Measurements from ENCODE around the gene MYCBPAP. TPM values are rescaled to one million over a fixed set of nuclear protein-coding genes. Genes with fewer than 3 reads are reported as not detected.
A peak's percentile ranks its signal among the peaks of the same experiment; 100 is the strongest.

MYCBPAP gene
- total RNA-seq, 1 experiment from 2014 or later: 1.9 TPM

GRCh38 chr17:50459756-50460155 lies 48.5 kb upstream of the MYCBPAP start:
- ATAC-seq (no peak), DNase-seq (no peak)
- Histone ChIP-seq H3K79me2 (ENCODE audit: low read length) (no peaks in the 10 kb centered on the region), H3K36me3 (ENCODE audit: low read depth, low read length) (no peaks in the 10 kb centered on the region), H3K4me3 (ENCODE audit: low read length) (no peak overlapping the region), H3K27ac (ENCODE audit: low read length) (peak overlapping the region; percentile 38), H3K27me3 (ENCODE audit: low read length) (no peaks in the 10 kb centered on the region), H4K20me1 (ENCODE audit: low read length) (no peaks in the 10 kb centered on the region), H3K9ac (ENCODE audit: low read length) (no peak overlapping the region), H3K9me3 (ENCODE audit: low read length) (no peaks in the 10 kb centered on the region), H3K4me2 (ENCODE audit: low read length) (peak overlapping the region; percentile 39), H3F3A (ENCODE audit: low read length, unreplicated experiment) (no peaks in the 10 kb centered on the region), H2AFZ (ENCODE audit: low read length) (no peak overlapping the region), H3K9me2 (replicated peaks; ENCODE audit: low read length) (no peaks in the 10 kb centered on the region), H3K4me1 (ENCODE audit: insufficient read depth, low read length) (peaks cover 30% of the 10 kb centered on the region)
- TF ChIP-seq CTCF (conservative IDR thresholded peaks at IDR 0.05; ENCODE audit: low read depth, low read length): no peak
- TF ChIP-seq EZH2phosphoT487 (IDR thresholded peaks at IDR 0.05; ENCODE audit: borderline replicate concordance, low read length): no peak
- CTCF ChIA-PET: no interaction called here
- BruUV-seq (replicated peaks): no TSS peak
- POLR2A ChIA-PET (ENCODE audit: unreplicated experiment): no interaction called here
- intact Hi-C loops (cut with micrococcal nuclease): loop anchor here (1.0 to 5.0 kb wide), 2 partner anchors 37 to 62 kb away; partner anchors contain the start of gene LRRC59

GRCh38 chr17:50460831-50461526 lies 47.3 kb upstream of the MYCBPAP start:
- ATAC-seq: no peak
- H3K79me2 ChIP-seq (ENCODE audit: low read length): no peaks in the 10 kb centered on the region
- no TSS peak for BruUV-seq (replicated peaks)
- no peaks in the 10 kb centered on the region for H3K36me3 ChIP-seq (ENCODE audit: low read depth, low read length)
- H3K4me1 ChIP-seq (ENCODE audit: insufficient read depth, low read length): peaks cover 23% of the 10 kb centered on the region
- TF ChIP-seq EZH2phosphoT487 (IDR thresholded peaks at IDR 0.05; ENCODE audit: borderline replicate concordance, low read length): no peak
- TF ChIP-seq EZH2 (IDR thresholded peaks at IDR 0.05; ENCODE audit: low read length, unreplicated experiment): no peak
- TF ChIP-seq CTCF (conservative IDR thresholded peaks at IDR 0.05; ENCODE audit: low read depth, low read length): no peak
- no peaks in the 10 kb centered on the region for H3K9me2 ChIP-seq (replicated peaks; ENCODE audit: low read length)
- H3K27ac ChIP-seq (ENCODE audit: low read length): no peak overlapping the region
- no peaks in the 10 kb centered on the region for H3F3A ChIP-seq (ENCODE audit: low read length, unreplicated experiment)
- POLR2A ChIA-PET (ENCODE audit: unreplicated experiment): no interaction called here
- H3K4me3 ChIP-seq (ENCODE audit: low read length): no peak overlapping the region
- no peak overlapping the region for H3K9ac ChIP-seq (ENCODE audit: low read length)
- H3K9me3 ChIP-seq (ENCODE audit: low read length): no peaks in the 10 kb centered on the region
- no peak overlapping the region for H3K4me2 ChIP-seq (ENCODE audit: low read length)
- DNase-seq: no peak
- intact Hi-C loops (cut with micrococcal nuclease): no loop called here
- CTCF ChIA-PET: no interaction called here
- no peaks in the 10 kb centered on the region for H4K20me1 ChIP-seq (ENCODE audit: low read length)
- H3K27me3 ChIP-seq (ENCODE audit: low read length): no peaks in the 10 kb centered on the region
- no peak overlapping the region for H2AFZ ChIP-seq (ENCODE audit: low read length)

GRCh38 chr17:50461550-50462132 lies 46.6 kb upstream of the MYCBPAP start:
- no peak overlapping the region for H3K27ac ChIP-seq (ENCODE audit: low read length)
- H3K27me3 ChIP-seq (ENCODE audit: low read length): no peaks in the 10 kb centered on the region
- ChIA-PET CTCF (no interaction called here), POLR2A (ENCODE audit: unreplicated experiment) (no interaction called here)
- no TSS peak for BruUV-seq (replicated peaks)
- no peak overlapping the region for H3K4me2 ChIP-seq (ENCODE audit: low read length)
- H2AFZ ChIP-seq (ENCODE audit: low read length): no peak overlapping the region
- no peak for DNase-seq
- H3K36me3 ChIP-seq (ENCODE audit: low read depth, low read length): no peaks in the 10 kb centered on the region
- TF ChIP-seq EZH2 (IDR thresholded peaks at IDR 0.05; ENCODE audit: low read length, unreplicated experiment) (no peak), CTCF (conservative IDR thresholded peaks at IDR 0.05; ENCODE audit: low read depth, low read length) (no peak), EZH2phosphoT487 (IDR thresholded peaks at IDR 0.05; ENCODE audit: borderline replicate concordance, low read length) (no peak)
- no peak for ATAC-seq
- H4K20me1 ChIP-seq (ENCODE audit: low read length): no peaks in the 10 kb centered on the region
- H3K9me2 ChIP-seq (replicated peaks; ENCODE audit: low read length): no peaks in the 10 kb centered on the region
- no peaks in the 10 kb centered on the region for H3K79me2 ChIP-seq (ENCODE audit: low read length)
- no peak overlapping the region for H3K4me3 ChIP-seq (ENCODE audit: low read length)
- H3K9me3 ChIP-seq (ENCODE audit: low read length): no peaks in the 10 kb centered on the region
- peaks cover 29% of the 10 kb centered on the region for H3K4me1 ChIP-seq (ENCODE audit: insufficient read depth, low read length)
- H3F3A ChIP-seq (ENCODE audit: low read length, unreplicated experiment): no peaks in the 10 kb centered on the region
- H3K9ac ChIP-seq (ENCODE audit: low read length): no peak overlapping the region
- intact Hi-C loops (cut with micrococcal nuclease): no loop called here

Measured in PC-3 (cell line).